ENCODE results near the gene PDE11A. TPM values are rescaled to one million over a fixed set of nuclear protein-coding genes. Genes with fewer than 3 reads are reported as not detected.

Gene PDE11A
- total and polyA plus RNA-seq, 2 of the 8 experiments (the other 6 are each of a cell fraction or from before 2014, with no cell fraction given): 0.19 to 0.23 TPM

DNA sequence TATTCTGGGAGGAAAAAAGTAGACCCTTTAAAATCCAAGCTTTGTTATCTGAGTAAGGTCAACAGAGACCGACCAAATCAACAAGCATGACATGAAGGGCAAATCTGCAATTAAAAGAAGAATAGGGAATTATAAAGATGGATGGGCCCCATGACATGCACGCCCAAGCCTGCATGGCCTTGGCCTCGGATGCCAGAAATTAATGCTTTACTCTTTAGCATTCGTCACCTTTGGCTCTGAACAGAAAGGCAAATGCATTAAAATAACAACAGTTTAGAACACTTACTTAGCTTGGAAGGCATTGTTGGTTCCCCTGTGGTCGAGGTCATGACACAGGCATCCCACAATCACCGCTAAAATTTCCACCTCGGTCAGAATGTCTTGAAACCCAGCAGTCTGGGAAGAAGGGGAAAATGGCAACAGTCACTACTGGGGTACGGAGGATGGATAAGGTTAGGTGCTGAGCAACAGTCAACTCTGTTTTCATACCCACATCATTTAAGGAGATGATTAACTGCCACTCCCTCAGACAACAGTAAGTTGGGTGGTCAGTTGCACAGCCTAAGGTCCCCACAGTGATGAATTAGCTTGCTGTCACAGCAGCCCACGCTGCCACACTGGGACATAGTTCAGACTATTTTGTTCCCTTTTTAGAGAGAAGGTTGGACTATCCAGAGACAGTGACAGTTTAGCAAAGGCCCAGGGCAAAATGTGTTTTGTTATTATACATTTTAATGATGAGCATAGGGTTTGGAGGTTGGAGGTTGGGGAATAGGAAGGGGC is 360.9 kb downstream of the PDE11A start:
- DNase-seq (ENCODE audit: low read depth in 1 of 2, low spot score in 2 of 2) (no peak), FAIRE-seq (no peak)
- H3K9ac ChIP-seq (replicated peaks in 1 of 4; ENCODE audit: extremely low read depth in 1 of 4, low read depth in 3 of 4, low read length in 3 of 4): no peak overlapping the region
- H3K36me3 ChIP-seq (ENCODE audit: control insufficient read depth in 2 of 4, insufficient read depth in 4 of 4, low read length in 3 of 4): no peaks in the 10 kb centered on the region
- H3K4me2 ChIP-seq (ENCODE audit: insufficient read depth in 1 of 2, low read depth in 2 of 2, low read length in 2 of 2): no peak overlapping the region
- no peaks in the 10 kb centered on the region for H3K23me2 ChIP-seq (ENCODE audit: low read depth, low read length)
- no peak overlapping the region for H3K14ac ChIP-seq (ENCODE audit: insufficient read length)
- POLR2A ChIA-PET (ENCODE audit: partially characterized antibody): no interaction called here
- WGBS, 2 experiments (ENCODE audit: extremely low coverage in 1 of 2, insufficient coverage in 1 of 2, insufficient read length in 1 of 2, insufficient replicate concordance in 2 of 2, low coverage in 1 of 2, low lambda C conversion rate in 2 of 2, missing lambda C conversion rate in 1 of 2): 82% methylated on average over 9 of the region's 9 CpGs; no CpG with 5 or more reads in 1 of the 2 experiments
- H2BK20ac ChIP-seq (ENCODE audit: low read length): no peak overlapping the region
- H4K8ac ChIP-seq (ENCODE audit: extremely low read depth, insufficient read depth, low read length): no peak overlapping the region
- no peak overlapping the region for H3K4ac ChIP-seq (replicated peaks; ENCODE audit: insufficient read length, low read depth, low read length)
- no peak overlapping the region for H2AFZ ChIP-seq (ENCODE audit: low read length)
- no peaks in the 10 kb centered on the region for H4K20me1 ChIP-seq (replicated peaks in 1 of 2; ENCODE audit: control insufficient read depth in 1 of 2, insufficient read depth in 2 of 2, low read length in 2 of 2)
- CTCF ChIA-PET (ENCODE audit: partially characterized antibody): interaction anchor here (0.9 to 1.6 kb wide), 3 partner anchors 10 to 222 kb away, joined by 3 to 5 read pairs (median 4); no protein-coding TSS in a partner anchor
- no peak overlapping the region for H2BK15ac ChIP-seq (ENCODE audit: low read length)
- H3K79me1 ChIP-seq (ENCODE audit: low read depth, low read length): no peaks in the 10 kb centered on the region
- H4K5ac ChIP-seq (ENCODE audit: insufficient read length, low read depth, low read length): no peak overlapping the region
- no peak overlapping the region for H3K18ac ChIP-seq (ENCODE audit: extremely low read depth, low read length)
- H3K27ac ChIP-seq (ENCODE audit: low read depth, low read length): no peak overlapping the region
- H2BK5ac ChIP-seq (ENCODE audit: low read depth, low read length): no peak overlapping the region
- no peak for TF ChIP-seq SP1 (IDR thresholded peaks at IDR 0.05; ENCODE audit: low read depth, low read length)
- no peak for TF ChIP-seq SIRT6 (IDR thresholded peaks at IDR 0.05; ENCODE audit: low read length)
- TF ChIP-seq CHD1 (IDR thresholded peaks at IDR 0.05; ENCODE audit: low read depth, low read length): no peak
- TF ChIP-seq TEAD4 (IDR thresholded peaks at IDR 0.05; ENCODE audit: low read depth, low read length): no peak
- TF ChIP-seq POU5F1 (IDR thresholded peaks at IDR 0.05; ENCODE audit: low read depth, low read length): no peak
- TF ChIP-seq KDM1A (IDR thresholded peaks at IDR 0.05; ENCODE audit: borderline replicate concordance, low read length): no peak
- TF ChIP-seq EP300 (IDR thresholded peaks at IDR 0.05; ENCODE audit: borderline replicate concordance in 1 of 2, low read depth in 2 of 2, low read length in 2 of 2): no peak
- no peak for TF ChIP-seq KDM5A (IDR thresholded peaks at IDR 0.05; ENCODE audit: low read length)
- TF ChIP-seq RBBP5 (IDR thresholded peaks at IDR 0.05; ENCODE audit: borderline replicate concordance, low read depth, low read length): no peak
- H3K27me3 ChIP-seq (replicated peaks in 1 of 4; ENCODE audit: control insufficient read depth in 3 of 4, extremely low read depth in 1 of 4, insufficient read depth in 3 of 4, low read length in 3 of 4): no peaks in the 10 kb centered on the region; a peak in 1 of 7 replicates
- H3K23ac ChIP-seq (ENCODE audit: insufficient read length): no peak overlapping the region
- no peak overlapping the region for H3K56ac ChIP-seq (replicated peaks; ENCODE audit: insufficient read length, low read depth, low read length)
- no peak overlapping the region for H2AK5ac ChIP-seq (ENCODE audit: low read depth, low read length)
- H2BK120ac ChIP-seq (replicated peaks; ENCODE audit: low read depth, low read length): no peak overlapping the region
- no peaks in the 10 kb centered on the region for H3K4me1 ChIP-seq (replicated peaks in 1 of 4; ENCODE audit: control insufficient read depth in 3 of 4, insufficient read depth in 4 of 4, low read length in 3 of 4)
- H3K9me3 ChIP-seq (ENCODE audit: insufficient read depth in 2 of 2, low read depth in 1 of 2, low read length in 1 of 2): no peaks in the 10 kb centered on the region
- no peak overlapping the region for H4K91ac ChIP-seq (replicated peaks; ENCODE audit: insufficient read length, low read length)
- H2BK12ac ChIP-seq (ENCODE audit: low read depth, low read length): no peak overlapping the region
- H3K4me3 ChIP-seq (ENCODE audit: extremely low read depth in 1 of 4, insufficient read depth in 2 of 4, low read depth in 3 of 4, low read length in 4 of 4): no peak overlapping the region
- H3K79me2 ChIP-seq (ENCODE audit: control insufficient read depth in 1 of 2, insufficient read depth in 2 of 2, low read length in 2 of 2): no peaks in the 10 kb centered on the region

Data from H1 (cell line).